Skin epidermis (tissue), 12 donors: Measurements from ENCODE around the gene KAT14.
"Not testable (repeated sequence)": the region's sequence is repeated elsewhere in the genome, so short reads cannot be mapped to it uniquely, and the experiment has no call there.

ENCODE experiments used
- H3K27ac ChIP-seq, 21 experiments: fragments of 200-600 bp; sonication (generic) in 11 of 21; one replicate each; pipeline ENCODE4 v1.5.0; 2020; ENCODE audit warnings: mild to moderate bottlenecking in 3 of 21, inconsistent platforms in 2 of 21, moderate library complexity in 2 of 21
- H3K4me3 ChIP-seq, 7 experiments: fragments of 200-600 bp; sonication (generic) in 2 of 7; one replicate each; pipeline ENCODE4 v1.5.0; 2020; ENCODE audit warnings: inconsistent platforms in 2 of 7, mild to moderate bottlenecking in 2 of 7, moderate library complexity in 1 of 7

KAT14 gene

GRCh38 chr20:18137412-18138265 lies at the start of gene KAT14, which contains the start of gene PET117:
KAT14 (plus strand) TSS chr20:18137863; CDS start chr20:18142661, 4,798 bp downstream.
PET117 (plus strand) TSS chr20:18137863; CDS start chr20:18137956, 93 bp downstream.
- Histone ChIP-seq H3K4me3 (peak within 1 kb of the TSS; percentile 56 to 97 (median 76)), H3K27ac (peak within 1 kb of the TSS; percentile 74 to 98 (median 94))

DNA sequence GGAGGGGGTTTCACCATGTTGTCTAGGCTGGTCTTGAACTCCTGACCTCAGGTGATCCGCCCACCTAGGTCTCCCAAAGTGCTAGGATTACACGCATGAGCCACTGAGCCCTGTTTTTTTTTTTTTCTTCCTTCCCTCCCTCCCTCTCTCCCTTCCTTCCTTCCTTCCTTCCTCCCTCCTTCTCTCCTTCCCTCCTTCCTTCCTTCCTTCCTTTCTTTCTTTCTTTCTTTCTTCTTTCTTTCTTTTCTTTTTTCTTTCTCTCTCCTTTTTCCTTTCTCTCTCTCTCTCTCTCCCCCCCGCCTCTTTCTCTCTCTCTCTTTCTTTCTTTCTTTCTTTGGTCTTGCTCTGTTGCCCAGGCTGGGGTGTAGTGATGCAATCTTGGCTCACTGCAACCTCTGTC lies 49.4 kb upstream of the KAT14 start:
- H3K27ac ChIP-seq, H3K4me3 ChIP-seq: not testable (repeated sequence)

DNA sequence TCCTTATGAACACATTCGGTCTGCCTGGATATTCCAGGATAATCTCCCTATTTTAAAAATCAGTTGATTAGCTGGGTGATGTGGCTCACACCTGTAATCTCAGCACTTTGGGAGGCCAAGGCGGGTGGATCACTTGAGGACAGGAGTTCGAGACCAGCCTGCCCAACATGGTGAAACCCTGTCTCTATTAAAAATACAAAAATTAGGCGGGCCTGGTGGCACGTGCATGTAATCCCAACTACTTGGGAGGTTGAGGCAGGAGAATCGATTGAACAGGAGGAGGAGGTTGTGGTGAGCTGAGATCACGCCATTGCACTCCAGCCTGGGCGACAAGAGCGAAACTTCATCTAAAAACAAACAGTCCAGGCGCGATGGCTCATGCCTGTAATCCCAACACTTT lies 48.8 kb upstream of the KAT14 start:
- not testable (repeated sequence) for H3K27ac ChIP-seq, H3K4me3 ChIP-seq

DNA sequence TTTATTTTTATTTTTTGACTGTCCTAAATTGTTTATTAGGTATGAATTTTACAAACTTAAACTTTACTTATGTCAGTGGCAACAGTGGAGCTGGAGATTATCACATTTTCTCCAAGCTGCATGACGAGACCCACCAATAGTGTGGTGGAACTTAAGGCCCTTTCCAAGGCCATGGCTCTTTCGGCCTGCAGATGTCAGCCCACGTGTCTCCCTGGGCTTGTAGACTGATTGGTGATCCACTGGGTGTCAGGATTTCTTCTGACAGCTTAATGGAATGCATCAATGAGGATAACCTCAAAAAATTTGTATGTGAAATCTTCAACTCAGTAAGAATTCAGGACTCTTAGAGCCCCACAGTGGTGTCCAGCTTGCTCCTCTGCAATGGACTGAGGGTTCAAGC lies 47.6 kb upstream of the KAT14 start:
- Histone ChIP-seq H3K27ac (no peak overlapping the region), H3K4me3 (no peak overlapping the region)

GRCh38 chr20:18090477-18090876 lies 47.2 kb upstream of the KAT14 start:
- H3K4me3 ChIP-seq = no peak overlapping the region
- no peak overlapping the region for H3K27ac ChIP-seq

DNA sequence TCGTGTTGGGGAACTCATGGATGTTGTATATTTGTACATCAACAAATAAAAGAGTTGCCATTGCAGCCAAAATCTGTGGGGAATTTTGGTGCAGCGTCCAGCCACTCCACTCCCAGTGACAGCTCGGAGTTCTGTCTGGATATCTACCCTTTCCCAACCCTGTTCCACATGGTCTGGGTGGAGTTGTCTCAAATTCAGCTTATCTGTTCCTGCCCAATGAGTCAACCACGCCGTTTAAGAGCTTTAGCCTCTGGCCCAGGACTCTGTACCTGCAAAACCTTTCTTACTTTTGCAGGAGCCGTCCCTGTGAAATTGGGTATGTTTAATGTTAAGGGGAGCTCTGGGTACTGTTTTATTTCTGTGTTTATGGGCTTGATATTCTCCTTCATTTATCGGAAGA lies 46.0 kb upstream of the KAT14 start:
- no peak overlapping the region for H3K4me3 ChIP-seq
- H3K27ac ChIP-seq = no peak overlapping the region

- Histone ChIP-seq H3K4me3 (no peak overlapping the region), H3K27ac (no peak overlapping the region)
Observed at GRCh38 chr20:18092890-18093289, 44.8 kb upstream of the KAT14 start.

DNA sequence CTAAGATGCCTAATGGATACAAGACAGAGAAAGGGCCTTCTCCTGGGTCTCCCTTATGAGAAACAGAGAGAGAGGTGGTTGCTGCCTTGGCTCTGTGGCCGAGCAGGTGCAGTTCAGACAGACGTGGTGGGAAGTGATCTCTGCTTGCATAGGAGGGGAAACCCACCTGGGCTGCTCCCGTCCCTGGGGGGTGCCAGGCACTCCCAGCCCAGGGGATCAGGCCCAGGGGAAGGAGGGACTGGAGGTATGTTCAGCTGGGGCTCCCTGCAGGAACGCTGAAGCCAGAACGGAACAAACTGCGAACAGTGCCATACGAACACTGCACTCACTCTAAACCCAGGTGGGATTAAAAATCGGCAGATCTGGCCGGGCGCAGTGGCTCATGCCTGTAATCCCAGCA lies 44.3 kb upstream of the KAT14 start:
- Histone ChIP-seq H3K4me3 (no peak overlapping the region), H3K27ac (no peak overlapping the region)

- Histone ChIP-seq H3K4me3 (no peak overlapping the region), H3K27ac (no peak overlapping the region)
Observed at GRCh38 chr20:18094191-18094590, 43.5 kb upstream of the KAT14 start.

GRCh38 chr20:18100569-18100968 lies 37.1 kb upstream of the KAT14 start:
- not testable (repeated sequence) for H3K4me3 ChIP-seq, H3K27ac ChIP-seq

GRCh38 chr20:18101125-18101810 lies 36.4 kb upstream of the KAT14 start:
- H3K27ac ChIP-seq = no peak overlapping the region
- H3K4me3 ChIP-seq = no peak overlapping the region

DNA sequence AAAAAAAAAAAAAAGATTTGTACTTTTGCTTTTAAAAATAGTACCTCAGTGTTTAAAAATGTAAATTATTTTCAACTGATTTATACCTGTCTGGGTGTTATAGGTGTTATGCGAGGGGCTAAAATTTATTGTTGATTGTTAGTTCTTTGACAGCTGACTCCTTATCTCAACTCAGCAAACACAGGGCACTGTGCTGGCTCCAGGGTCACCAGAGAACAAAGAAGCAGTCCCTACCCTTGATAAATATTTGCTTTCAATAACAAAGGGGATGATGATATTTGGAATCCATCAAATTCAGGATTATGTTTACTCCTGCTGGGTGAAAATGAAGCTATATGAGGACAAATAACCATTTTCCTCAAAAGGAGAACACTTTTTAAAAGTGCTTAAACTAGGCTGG lies 34.2 kb upstream of the KAT14 start:
- Histone ChIP-seq H3K4me3 (no peak overlapping the region), H3K27ac (no peak overlapping the region)

GRCh38 chr20:18108326-18108725 lies 29.3 kb upstream of the KAT14 start:
- no peak overlapping the region for H3K27ac ChIP-seq
- H3K4me3 ChIP-seq = no peak overlapping the region

GRCh38 chr20:18128574-18128973 lies 9.1 kb upstream of the KAT14 start:
- H3K4me3 ChIP-seq, H3K27ac ChIP-seq: not testable (repeated sequence)

DNA sequence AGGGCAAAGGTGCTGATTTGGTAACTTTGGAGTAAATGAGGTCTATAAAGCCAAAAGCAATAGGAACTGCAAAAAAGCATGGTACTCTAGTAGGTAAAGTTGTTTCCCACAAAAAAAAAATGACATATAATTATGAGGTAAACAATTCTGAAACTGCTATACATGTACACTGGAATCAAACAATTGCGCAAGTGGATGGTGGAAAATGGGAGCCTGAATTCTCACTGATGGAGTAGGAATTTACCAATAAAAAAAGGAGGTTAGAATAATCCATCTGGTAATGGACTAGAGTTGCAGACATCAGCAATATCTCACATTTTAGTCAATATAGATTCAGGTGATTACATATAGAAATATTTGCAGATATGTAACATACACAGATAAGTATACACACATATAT lies 5.0 kb upstream of the KAT14 start:
- no peak overlapping the region for H3K27ac ChIP-seq
- H3K4me3 ChIP-seq = no peak overlapping the region

GRCh38 chr20:18133962-18134361 lies 3.7 kb upstream of the KAT14 start:
- Histone ChIP-seq H3K4me3 (no peak overlapping the region), H3K27ac (no peak overlapping the region)

DNA sequence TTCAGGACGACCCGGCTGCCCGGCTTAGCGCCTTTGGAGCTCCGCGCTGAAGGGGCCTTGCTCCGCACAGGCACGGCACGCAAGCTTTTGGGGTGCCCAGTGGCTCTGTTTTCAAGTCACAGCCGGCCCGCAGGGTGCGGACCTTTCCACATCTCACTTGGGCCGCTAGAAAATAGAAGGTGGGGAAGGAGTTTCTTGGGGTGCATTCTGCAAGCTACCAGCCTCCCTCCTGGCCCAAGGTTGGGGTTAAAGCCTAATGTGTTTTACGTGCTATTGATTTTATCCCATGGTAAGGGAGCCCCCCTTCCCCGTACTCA lies 561 bp downstream of the KAT14 start:
- peak overlapping the region; percentile 56 to 97 (median 76) for H3K4me3 ChIP-seq
- H3K27ac ChIP-seq = peak overlapping the region; percentile 74 to 98 (median 94)

GRCh38 chr20:18138639-18139583 lies 1.2 kb downstream of the KAT14 start:
- peak overlapping the region; percentile 56 to 97 (median 76) for H3K4me3 ChIP-seq
- peak overlapping the region in 18 of 21 experiments; percentile 85 to 98 (median 94) for H3K27ac ChIP-seq

GRCh38 chr20:18139832-18140231 lies 2.2 kb downstream of the KAT14 start:
- no peak overlapping the region for H3K4me3 ChIP-seq
- peak overlapping the region in 1 of 21 experiments; percentile 34 for H3K27ac ChIP-seq

DNA sequence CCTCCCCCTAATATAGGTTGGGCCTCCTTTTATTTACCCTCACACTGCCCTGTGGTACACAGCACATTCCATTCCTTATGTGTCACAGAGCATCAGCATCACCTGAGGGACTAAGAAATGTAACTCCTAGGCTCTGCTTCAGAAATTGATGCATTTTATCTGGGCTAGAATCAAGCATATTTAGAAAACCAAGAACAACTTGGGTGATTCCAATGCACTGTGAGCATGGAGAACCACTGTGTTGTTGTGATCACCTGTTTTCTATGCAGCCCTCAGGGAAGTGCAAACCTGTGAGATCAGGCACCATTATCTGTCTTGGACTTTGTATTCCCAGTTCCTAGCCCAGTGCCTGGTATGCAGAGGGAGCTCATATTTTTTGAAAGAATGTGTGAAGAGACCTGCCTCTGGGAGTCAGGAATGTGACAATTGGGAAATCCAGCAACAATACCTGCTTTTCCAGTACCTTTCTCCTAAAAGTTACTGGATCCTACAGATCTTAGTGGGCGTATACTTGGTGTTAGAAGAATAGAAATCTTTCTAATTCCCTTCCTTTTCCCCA lies 7.0 kb downstream of the KAT14 start:
- no peak overlapping the region for H3K4me3 ChIP-seq
- no peak overlapping the region for H3K27ac ChIP-seq
